ENCODE data around the gene SUSD6.

DNA sequence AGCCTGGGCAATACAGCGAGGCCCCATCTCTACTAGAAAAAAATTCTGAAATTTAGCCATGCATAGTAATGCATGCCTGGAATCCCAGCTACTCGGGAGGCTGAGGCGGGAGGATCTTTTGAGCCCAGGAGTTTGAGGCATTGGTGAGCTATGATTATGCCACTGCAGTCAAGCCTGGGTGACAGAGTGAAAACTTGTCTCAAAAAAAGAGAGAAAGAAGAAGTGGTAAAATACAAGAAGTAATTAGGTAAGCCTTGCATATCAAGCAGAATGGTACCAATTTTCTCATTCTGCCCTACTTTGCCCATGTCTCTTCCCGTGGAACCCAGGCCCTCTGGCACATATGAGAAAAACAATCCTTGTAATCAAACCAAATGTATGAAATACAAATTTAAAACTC, 70.7 kb downstream of the SUSD6 start:
- TF ChIP-seq POLR2AphosphoS5 (IDR thresholded peaks at IDR 0.05; ENCODE audit: low read depth, low read length) (no peak), SPI1 (IDR thresholded peaks at IDR 0.05; ENCODE audit: low read depth, low read length) (no peak), POLR2A (IDR thresholded peaks at IDR 0.05; ENCODE audit: low read depth, low read length) (no peak), TAF1 (IDR thresholded peaks at IDR 0.05; ENCODE audit: low read depth, low read length) (no peak), POU2F2 (IDR thresholded peaks at IDR 0.05; ENCODE audit: low read depth, low read length) (no peak), PAX5 (IDR thresholded peaks at IDR 0.05; ENCODE audit: insufficient read depth, low read length, severe bottlenecking) (no peak)

All from GM12891 (cell line).